HG02981 (cell line): Measurements from ENCODE around the gene INKA1.
A peak's percentile ranks its signal among the peaks of the same experiment; 100 is the strongest.
"Not testable (repeated sequence)": the region's sequence is repeated elsewhere in the genome, so short reads cannot be mapped to it uniquely, and the experiment has no call there.

Experiments used
- ATAC-seq: cut with Tn5 transposase; IDR thresholded peaks from one replicate; pipeline ENCODE4 v1.9.1; 2021; ENCODE audit warnings: mild to moderate bottlenecking, moderate library complexity; ENCODE audit not compliant: unreplicated experiment

INKA1 gene

GRCh38 chr3:49807431-49808114 is 4.5 kb downstream of the INKA1 start:
- ATAC-seq, result no peak

- no peak for ATAC-seq
These were observed 9.9 kb downstream of the INKA1 start for GRCh38 chr3:49812916-49813496.

DNA sequence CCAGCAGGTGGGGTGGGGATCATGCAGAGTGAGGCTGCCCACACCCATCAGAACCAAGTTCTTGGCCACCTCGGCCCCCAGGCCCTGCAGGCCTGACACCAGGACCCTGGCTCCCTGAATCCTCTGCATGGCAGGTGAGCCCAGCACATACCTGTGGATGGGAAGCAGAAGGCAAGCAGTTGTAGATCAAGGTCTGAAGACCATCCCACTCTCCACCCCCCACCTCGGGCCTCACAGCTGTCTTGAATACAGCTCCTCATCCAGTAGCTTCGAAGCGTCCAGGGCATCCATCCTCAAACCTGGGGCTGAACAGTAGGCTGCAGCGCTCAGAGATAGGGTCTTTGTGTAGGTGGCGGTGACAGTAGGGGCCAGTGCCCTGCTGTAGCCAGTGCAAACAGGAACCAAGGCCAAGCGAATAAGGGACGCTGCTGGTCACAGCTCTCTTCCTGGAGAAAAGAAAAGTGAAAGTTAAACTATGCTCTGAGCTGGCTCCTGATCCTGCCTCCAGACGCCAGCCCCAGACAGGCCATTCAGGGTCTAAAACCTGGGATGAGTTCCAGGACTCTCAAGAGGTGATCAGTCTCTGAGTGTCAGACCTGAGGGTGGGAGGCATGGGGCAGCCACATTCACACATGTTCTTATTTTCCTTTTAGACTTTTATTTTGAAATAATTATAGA is 10.6 kb downstream of the INKA1 start, which contains the start of gene UBA7:
UBA7 (minus strand) TSS at position 457 of the 678 bp plus-strand sequence; CDS start at position 291, 166 bp downstream.
- peak; percentile 62 for ATAC-seq

DNA sequence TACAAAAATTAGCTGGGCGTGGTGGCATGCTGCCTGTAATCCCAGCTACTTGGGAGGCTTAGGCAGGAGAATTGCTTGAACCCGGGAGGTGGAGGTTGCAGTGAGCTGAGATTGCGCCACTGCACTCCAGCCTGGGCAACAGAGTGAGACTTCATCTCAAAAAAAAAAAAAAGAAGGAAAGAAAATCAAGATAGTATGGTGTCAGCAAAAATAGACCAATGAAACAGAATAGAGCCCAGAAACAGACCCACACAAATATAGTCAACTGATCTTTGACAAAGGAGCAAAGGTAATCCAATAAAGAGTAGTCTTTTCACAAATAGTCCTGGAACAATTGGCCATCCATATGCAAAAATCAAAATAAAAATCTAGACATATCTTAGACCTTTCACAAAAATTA is 20.1 kb downstream of the INKA1 start:
- ATAC-seq, result not testable (repeated sequence)

GRCh38 chr3:49826016-49826415 is 23.0 kb downstream of the INKA1 start:
- ATAC-seq, result no peak

GRCh38 chr3:49831341-49831740 is 28.3 kb downstream of the INKA1 start:
- ATAC-seq, result no peak

GRCh38 chr3:49839193-49839809 is 36.2 kb downstream of the INKA1 start:
- no peak for ATAC-seq

DNA sequence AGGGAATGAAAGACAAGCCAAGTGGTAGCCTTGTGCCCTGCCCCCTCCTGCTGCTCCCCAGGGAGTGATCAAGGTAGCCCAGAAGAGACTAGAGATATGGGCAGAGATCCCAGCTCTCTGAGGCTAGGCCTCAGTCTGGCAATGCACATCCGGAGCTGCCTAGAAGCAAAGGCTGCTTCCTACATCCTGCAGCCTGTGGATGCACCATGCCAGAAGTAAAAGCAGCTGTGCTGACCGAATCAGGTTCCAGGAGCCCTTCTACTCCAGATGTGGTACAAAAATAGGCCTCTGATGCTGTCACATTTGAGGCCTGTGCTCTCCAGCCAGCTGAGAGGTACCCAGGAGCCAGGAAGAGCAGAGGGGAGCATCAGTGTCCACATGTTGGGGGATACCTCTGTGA is 37.3 kb downstream of the INKA1 start:
- no peak for ATAC-seq

DNA sequence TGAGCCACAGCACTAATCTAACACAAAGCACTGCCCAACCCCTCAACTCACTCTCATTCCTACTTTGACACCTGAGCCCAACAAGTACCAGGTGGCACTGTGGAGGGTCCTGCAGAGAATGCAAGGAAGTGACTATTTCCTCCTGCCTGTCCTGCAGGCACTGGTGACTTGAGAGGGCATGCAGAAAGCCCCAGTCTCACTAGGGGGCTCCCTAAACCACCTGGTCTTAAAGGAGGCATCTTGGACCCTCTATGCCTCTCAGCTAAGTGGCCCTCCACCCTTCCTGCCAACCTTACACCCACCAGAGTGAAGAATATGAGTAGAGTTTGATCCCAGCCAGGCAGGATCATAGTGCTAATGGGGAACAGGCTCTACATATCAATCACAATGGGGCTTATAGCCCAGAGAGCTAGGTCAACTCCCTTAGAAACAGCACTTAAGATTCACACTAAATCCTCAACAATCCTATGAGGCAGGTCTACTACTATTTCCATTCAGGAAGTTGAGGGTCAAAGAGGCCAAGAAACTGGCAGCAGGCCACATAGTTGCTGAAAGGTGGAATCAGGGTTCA is 38.1 kb downstream of the INKA1 start:
- no peak for ATAC-seq

DNA sequence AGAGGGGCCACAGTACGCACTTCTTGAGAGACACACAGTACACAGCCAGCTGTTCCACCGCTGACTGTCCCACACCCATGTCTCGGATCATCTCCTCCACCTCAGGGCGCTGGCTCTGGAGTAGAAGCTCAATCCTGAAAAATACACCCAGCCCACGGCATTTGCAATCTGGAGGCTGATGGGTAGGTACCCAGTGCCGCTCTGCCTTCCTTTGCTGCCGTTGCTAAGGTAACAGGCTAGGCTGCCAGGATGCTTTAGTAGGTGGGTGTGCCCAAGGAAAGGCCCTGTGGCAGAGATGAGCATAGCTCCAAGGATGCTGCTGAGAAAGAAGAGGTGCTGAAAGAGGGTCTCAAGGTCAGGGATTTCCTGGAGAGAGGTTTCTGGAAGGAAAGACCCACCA is 38.7 kb downstream of the INKA1 start:
- no peak for ATAC-seq

GRCh38 chr3:49842843-49843517 is 39.9 kb downstream of the INKA1 start:
- no peak for ATAC-seq

DNA sequence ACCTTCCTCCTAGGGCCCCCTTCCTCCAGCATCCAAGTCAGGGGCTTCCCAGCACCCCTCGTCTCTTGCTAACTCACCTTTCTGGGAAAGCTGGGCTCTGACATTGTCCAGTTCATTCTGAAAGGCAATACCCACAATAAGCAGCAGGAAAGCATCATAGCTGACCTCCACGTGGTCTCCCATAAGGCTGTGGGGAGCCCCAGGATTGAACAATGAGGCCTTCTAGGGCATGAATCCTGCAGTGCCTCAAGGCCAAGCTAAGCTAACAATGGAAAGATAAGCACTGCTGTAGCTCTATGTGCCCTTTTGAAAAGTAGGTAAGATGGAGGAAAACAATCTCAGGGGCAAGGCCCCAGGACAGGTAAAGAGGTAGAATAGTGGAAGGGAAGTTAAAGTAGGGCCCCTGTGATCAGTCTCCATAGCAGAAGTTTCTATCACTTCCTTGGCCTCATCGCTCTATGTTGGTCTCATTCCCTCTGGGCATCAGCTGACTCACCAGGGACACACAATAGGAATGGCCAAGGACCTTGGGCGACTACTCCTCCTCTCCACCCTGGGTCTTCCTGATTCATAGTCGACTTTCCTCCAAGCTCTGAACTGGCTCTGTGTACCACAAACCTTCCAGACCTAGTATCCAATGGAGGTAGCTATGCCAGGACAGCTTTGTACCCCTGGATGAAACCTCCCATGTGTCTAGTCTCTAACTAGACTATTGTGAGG is 41.6 kb downstream of the INKA1 start:
- ATAC-seq, result no peak

DNA sequence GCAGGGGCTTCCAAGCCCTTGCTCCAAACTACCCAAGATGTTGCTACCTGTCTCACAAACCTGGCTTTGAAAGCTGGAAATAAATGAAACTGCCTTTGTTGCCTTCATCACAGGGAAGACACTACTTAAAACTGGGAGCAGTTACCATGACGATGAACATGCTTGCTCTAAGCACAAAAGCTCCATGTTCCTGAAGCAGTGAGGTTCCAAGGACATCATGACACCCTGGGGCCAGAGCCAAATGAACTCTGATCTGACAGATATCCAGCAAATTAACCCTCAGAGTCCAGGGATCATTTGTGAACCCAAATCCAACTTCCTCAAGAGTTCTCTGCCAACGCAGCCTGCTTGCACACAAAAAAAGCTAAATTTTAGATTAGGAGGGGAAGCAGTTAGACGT is 42.6 kb downstream of the INKA1 start:
- no peak for ATAC-seq
